ENCODE data around the gene GALNT10.

Gene GALNT10

DNA sequence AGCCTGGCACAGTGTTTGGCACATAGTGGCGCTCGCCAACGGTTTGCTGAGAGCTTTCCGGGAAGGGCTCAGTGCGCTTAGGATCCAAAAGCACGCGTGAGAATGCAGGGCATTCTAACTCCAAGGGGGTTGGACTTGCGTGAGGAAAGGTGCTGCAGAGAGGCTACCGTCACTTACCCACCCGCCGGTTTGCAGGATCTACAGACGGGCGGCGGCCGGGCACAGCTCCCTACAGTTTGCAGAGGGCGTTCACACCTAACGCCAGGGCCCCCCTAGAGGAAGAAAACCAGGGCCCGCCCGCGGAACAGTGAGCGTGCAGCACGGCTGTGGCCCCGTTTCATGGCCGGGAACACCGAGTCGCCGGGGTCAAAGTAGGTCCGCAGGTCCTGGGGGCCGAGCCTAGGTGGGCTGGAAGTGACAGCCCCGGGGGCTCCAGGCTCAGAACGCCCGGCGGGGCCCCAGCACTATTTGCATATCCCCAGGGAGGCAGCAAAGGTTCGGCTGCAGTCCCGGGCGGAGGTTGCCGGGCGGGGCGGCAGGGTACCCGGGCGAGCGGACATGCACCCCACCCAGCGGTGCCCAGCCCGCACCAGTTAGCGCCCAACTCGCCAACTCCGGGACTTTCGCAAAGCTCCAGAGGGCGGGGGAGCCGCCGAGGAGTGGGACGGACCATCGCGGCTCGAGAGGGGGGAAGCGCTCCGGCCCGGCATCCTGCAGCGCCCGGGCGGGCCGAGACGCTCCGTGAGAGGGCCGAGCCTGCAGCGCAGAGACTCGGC is 526 bp upstream of the GALNT10 start:
- H4K20me1 ChIP-seq (ENCODE audit: insufficient read depth, low read length): peaks cover 3% of the 10 kb centered on the region; the same call in 1 of the 2 replicates
- peak; percentile 81 for ATAC-seq (ENCODE audit: insufficient read depth, low read depth)
- peaks cover 3% of the 10 kb centered on the region; the same call in 1 of the 2 replicates for H3K36me3 ChIP-seq (ENCODE audit: insufficient read depth, low read length)
- peaks cover 35% of the 10 kb centered on the region for H3K4me1 ChIP-seq (ENCODE audit: insufficient read depth, low read length)
- TF ChIP-seq EZH2 (IDR thresholded peaks at IDR 0.05; ENCODE audit: borderline replicate concordance, low read depth, low read length, severe bottlenecking) (no peak), CTCF (IDR thresholded peaks at IDR 0.05; ENCODE audit: borderline replicate concordance, extremely low read depth, low read length, poor library complexity, severe bottlenecking) (peak; percentile 57)
- DNase-seq: peak; percentile 79
- no peaks in the 10 kb centered on the region for H3K27me3 ChIP-seq (ENCODE audit: insufficient read depth, low read length, poor library complexity)
- H3K79me2 ChIP-seq (ENCODE audit: insufficient read depth, low read length): 0 out of 2 replicates have a peak, but pooled peaks cover 3% of the 10 kb centered on the region
- peak overlapping the region; percentile 48 for H3K27ac ChIP-seq (ENCODE audit: low read length)
- H2AFZ ChIP-seq (ENCODE audit: low read depth, low read length): peak overlapping the region; percentile 46
- no peaks in the 10 kb centered on the region for H3K9me3 ChIP-seq (ENCODE audit: insufficient read depth, low read length, severe bottlenecking)
- peak overlapping the region; percentile 45 to 65; a peak in 3 of 4 replicates for H3K4me3 ChIP-seq (ENCODE audit: low read depth in 1 of 2, low read length in 2 of 2)
- peak overlapping the region; percentile 75 for H3K9ac ChIP-seq (ENCODE audit: low read depth, low read length)
- H3K4me2 ChIP-seq (ENCODE audit: insufficient read depth, low read length): peak overlapping the region; percentile 87

DNA sequence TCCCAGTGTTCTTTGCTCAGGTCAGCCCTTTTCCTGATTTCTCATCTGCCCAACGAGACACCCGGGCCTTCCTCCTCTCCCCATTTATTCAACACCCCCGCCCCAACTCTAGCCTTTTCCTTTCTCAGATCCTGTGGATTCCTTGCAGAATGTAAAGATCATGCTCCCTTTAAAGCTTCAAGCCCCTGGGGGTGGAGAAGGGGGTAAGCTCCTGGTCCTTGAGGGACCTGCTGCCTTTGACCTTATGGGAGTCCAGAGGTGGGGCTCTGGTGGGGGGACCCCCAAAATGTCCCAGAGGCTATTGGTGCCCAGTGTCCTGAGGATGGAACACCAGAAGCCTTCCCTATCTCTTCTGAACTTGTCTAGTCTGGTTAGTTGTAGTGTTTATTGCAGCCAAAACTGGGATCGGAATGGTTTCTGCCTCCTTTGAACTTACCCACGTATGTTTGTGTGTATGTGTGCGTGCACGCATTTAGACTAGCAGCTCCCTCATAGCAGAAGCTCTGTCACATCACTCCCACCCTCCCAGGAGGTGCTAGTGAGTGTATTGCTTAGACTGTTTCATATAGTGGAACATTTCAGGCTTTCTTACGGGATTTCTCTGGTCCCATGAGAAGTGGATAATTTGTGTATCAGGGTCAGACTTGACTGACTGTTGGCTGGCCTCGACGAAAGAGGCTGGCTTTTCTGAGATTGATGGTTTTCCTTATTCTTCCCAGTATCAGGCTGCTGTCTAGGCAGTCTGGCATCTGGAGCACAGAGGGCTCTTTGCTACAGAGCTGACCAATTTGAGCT is 1.1 kb downstream of the GALNT10 start:
- Histone ChIP-seq H4K20me1 (ENCODE audit: insufficient read depth, low read length) (peaks cover 3% of the 10 kb centered on the region; the same call in 1 of the 2 replicates), H3K27ac (ENCODE audit: low read length) (no peak overlapping the region), H3K79me2 (ENCODE audit: insufficient read depth, low read length) (0 out of 2 replicates have a peak, but pooled peaks cover 3% of the 10 kb centered on the region), H3K4me3 (ENCODE audit: low read depth in 1 of 2, low read length in 2 of 2) (peak overlapping the region in 1 of 2 experiments; percentile 65; a peak in 2 of 4 replicates), H3K36me3 (ENCODE audit: insufficient read depth, low read length) (peaks cover 11% of the 10 kb centered on the region; the same call in 1 of the 2 replicates), H3K4me2 (ENCODE audit: insufficient read depth, low read length) (peak overlapping the region; percentile 84), H3K4me1 (ENCODE audit: insufficient read depth, low read length) (peaks cover 35% of the 10 kb centered on the region), H3K9me3 (ENCODE audit: insufficient read depth, low read length, severe bottlenecking) (no peaks in the 10 kb centered on the region), H2AFZ (ENCODE audit: low read depth, low read length) (peak overlapping the region; percentile 6; the same call in 1 of the 2 replicates), H3K9ac (ENCODE audit: low read depth, low read length) (peak overlapping the region; percentile 75; the same call in 1 of the 2 replicates), H3K27me3 (ENCODE audit: insufficient read depth, low read length, poor library complexity) (no peaks in the 10 kb centered on the region)
- DNase-seq (no peak), ATAC-seq (ENCODE audit: insufficient read depth, low read depth) (no peak)
- TF ChIP-seq CTCF (IDR thresholded peaks at IDR 0.05; ENCODE audit: borderline replicate concordance, extremely low read depth, low read length, poor library complexity, severe bottlenecking) (no peak), EZH2 (IDR thresholded peaks at IDR 0.05; ENCODE audit: borderline replicate concordance, low read depth, low read length, severe bottlenecking) (no peak)

- Histone ChIP-seq H3K36me3 (ENCODE audit: insufficient read depth, low read length) (peaks cover 16% of the 10 kb centered on the region; the same call in 1 of the 2 replicates), H3K4me1 (ENCODE audit: insufficient read depth, low read length) (peaks cover 35% of the 10 kb centered on the region), H3K79me2 (ENCODE audit: insufficient read depth, low read length) (0 out of 2 replicates have a peak, but pooled peaks cover 3% of the 10 kb centered on the region), H4K20me1 (ENCODE audit: insufficient read depth, low read length) (peaks cover 3% of the 10 kb centered on the region; the same call in 1 of the 2 replicates), H2AFZ (ENCODE audit: low read depth, low read length) (no peak overlapping the region), H3K9me3 (ENCODE audit: insufficient read depth, low read length, severe bottlenecking) (no peaks in the 10 kb centered on the region), H3K9ac (ENCODE audit: low read depth, low read length) (no peak overlapping the region), H3K27me3 (ENCODE audit: insufficient read depth, low read length, poor library complexity) (no peaks in the 10 kb centered on the region), H3K4me2 (ENCODE audit: insufficient read depth, low read length) (no peak overlapping the region), H3K27ac (ENCODE audit: low read length) (no peak overlapping the region), H3K4me3 (ENCODE audit: low read depth in 1 of 2, low read length in 2 of 2) (no peak overlapping the region)
- no peak for TF ChIP-seq EZH2 (IDR thresholded peaks at IDR 0.05; ENCODE audit: borderline replicate concordance, low read depth, low read length, severe bottlenecking)
- no peak for TF ChIP-seq CTCF (IDR thresholded peaks at IDR 0.05; ENCODE audit: borderline replicate concordance, extremely low read depth, low read length, poor library complexity, severe bottlenecking)
- ATAC-seq (ENCODE audit: insufficient read depth, low read depth) (no peak), DNase-seq (no peak)
Observed at GRCh38 chr5:154193283-154193682, 2.8 kb downstream of the GALNT10 start.
